WI38 (cell line): ENCODE data around the gene RAB1A.

ENCODE experiments used
- H3K4me3 ChIP-seq: 2 replicates; pipeline ENCODE4 v1.5.1; 2011; ENCODE audit warnings: low read depth, mild to moderate bottlenecking, control low read depth, low read length
- CTCF ChIP-seq: IDR thresholded peaks from 2 replicates; pipeline ENCODE4 v1.5.1; 2012; ENCODE audit warnings: low read depth, mild to moderate bottlenecking, control low read depth, low read length

The RAB1A gene

DNA sequence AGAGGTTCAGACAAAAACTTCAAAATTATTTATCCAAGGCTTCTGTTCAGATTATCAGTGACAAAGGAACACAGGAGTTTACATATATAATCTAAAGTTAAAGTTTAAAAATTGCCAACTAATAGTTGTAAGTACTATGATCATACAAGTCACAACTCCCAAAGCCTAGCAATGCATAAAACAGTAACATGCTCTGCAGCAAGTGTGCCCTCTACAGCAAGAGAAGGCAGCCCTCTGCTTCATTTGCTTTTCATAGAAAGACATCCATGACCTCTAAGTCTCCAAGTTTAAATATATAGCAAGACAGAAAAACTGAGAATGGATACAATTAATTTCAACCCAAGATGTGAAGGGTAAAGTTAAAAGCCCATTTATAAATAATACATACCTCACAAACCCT, 13.3 kb downstream of the RAB1A start:
- TF ChIP-seq CTCF = no peak
- H3K4me3 ChIP-seq = no peak overlapping the region

DNA sequence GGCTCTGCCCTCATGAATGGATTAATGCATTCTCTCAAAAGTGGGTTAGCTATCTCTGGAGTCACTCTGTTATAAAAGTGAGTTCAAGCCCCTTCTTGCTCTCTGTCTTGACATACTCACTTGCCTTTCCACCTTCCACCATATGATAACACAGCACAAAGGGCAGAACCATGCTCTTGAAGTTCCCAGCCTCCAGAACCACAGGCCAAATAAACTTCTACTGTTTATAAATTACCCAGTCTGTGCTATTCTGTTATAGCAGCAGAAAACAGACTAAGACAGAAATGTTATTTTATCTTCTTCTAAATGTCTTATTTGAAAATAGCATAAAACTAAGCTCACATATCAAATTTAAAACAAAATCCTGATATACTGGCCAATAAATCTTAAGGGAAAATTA, 15.0 kb downstream of the RAB1A start:
- no peak for TF ChIP-seq CTCF
- H3K4me3 ChIP-seq = no peak overlapping the region

DNA sequence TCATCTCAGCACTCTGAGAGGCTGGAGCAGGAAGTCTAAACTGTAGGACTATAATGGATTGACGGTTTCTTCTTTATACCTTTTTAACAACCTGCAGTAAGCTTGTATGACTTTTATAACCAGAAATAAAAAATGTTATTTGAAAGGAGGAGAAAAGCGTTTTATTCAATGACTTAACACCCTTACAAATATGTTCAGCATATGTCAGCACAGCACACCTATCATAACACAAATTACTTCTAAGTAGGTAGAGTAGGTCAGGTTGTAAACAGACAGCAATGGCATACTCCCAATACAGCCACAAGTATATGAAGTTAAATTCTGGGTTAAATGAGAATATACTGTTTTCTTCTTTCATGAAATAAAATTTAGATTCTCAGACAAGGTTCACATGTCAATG, 16.1 kb downstream of the RAB1A start:
- no peak overlapping the region for H3K4me3 ChIP-seq
- no peak for TF ChIP-seq CTCF

- H3K4me3 ChIP-seq = no peak overlapping the region
- TF ChIP-seq CTCF = no peak
These were observed 16.7 kb downstream of the RAB1A start for GRCh38 chr2:65113229-65113628.

DNA sequence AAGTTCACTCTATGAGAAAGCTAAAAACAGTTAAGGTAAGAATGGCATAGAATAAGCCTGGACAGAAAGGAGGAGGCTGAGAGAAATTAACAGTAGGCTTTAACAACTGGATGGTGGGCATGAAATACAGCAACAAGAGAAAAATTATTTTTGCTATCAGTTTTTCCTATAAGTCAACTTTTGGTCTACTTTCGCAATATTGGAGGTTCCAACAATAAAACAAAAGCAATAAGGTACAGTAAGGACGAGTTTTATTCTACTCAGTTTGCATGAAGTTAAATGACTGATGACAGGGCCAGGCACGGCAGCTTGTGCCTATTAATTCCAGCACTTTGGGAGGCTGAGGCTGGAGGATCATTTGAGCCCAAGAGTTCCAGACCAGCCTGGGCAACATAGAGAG, 17.3 kb downstream of the RAB1A start:
- TF ChIP-seq CTCF = no peak

DNA sequence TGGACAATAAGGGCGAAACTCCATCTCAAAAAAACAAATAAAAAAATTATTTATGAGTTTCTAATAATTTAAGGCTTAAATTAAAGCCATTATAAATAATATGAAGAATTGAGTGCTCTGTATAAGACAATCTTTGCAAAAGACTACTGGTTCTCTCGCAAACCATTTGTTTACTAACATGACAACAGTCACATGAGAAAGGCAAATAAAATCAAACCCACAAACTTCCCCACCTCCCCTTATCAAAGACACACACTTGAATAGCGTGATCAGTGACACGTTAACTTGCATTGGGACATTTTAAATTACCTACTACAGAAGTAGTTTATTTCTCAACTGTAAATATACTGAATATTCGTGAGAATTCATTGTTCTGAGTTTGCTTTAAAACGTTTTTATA, 21.1 kb downstream of the RAB1A start:
- no peak overlapping the region for H3K4me3 ChIP-seq
- TF ChIP-seq CTCF = no peak

More for the DNA sequence above, 17.3 kb downstream of the RAB1A start:
- no peak overlapping the region for H3K4me3 ChIP-seq

GRCh38 chr2:65107530-65107929, 22.4 kb downstream of the RAB1A start:
- no peak overlapping the region for H3K4me3 ChIP-seq
- no peak for TF ChIP-seq CTCF
